Limb (tissue), 2 donors: ENCODE data around the gene OR12D3.
"Not testable (repeated sequence)": the region's sequence is repeated elsewhere in the genome, so short reads cannot be mapped to it uniquely, and the experiment has no call there.

ENCODE experiments used
- DNase-seq, 2 donors: peaks; one replicate each; pipeline ENCODE4 v3.0.0-alpha.2; 2016; ENCODE audit errors: extremely low spot score in 2 of 2

The OR12D3 gene

GRCh38 chr6:29375191-29375590 lies at the start of gene OR12D3:
TSS of gene OR12D3 (minus strand) at chr6:29375291. CDS start at chr6:29375287, 4 bp downstream.
- DNase-seq, result no peak

- DNase-seq, result no peak
These were observed 49.5 kb upstream of the OR12D3 start for GRCh38 chr6:29424575-29424974.

- DNase-seq, result no peak
These were observed 49.1 kb upstream of the OR12D3 start for GRCh38 chr6:29424168-29424567.

- no peak for DNase-seq
These were observed 44.4 kb upstream of the OR12D3 start for GRCh38 chr6:29419516-29419915.

GRCh38 chr6:29414588-29414987 lies 39.5 kb upstream of the OR12D3 start, which contains the start of gene OR12D1:
TSS of gene OR12D1 (plus strand) at chr6:29414928.
- DNase-seq, result no peak

GRCh38 chr6:29403801-29404200 lies 28.7 kb upstream of the OR12D3 start:
- DNase-seq, result no peak

- no peak for DNase-seq
These were observed 24.4 kb upstream of the OR12D3 start for GRCh38 chr6:29399525-29399924.

- DNase-seq, result no peak
These were observed 20.2 kb upstream of the OR12D3 start, which contains the start of gene OR12D2 for GRCh38 chr6:29395331-29395730. TSS of gene OR12D2 (plus strand) at chr6:29395631. CDS start at chr6:29396700, 1,069 bp downstream.

- DNase-seq, result no peak
These were observed 13.4 kb upstream of the OR12D3 start for GRCh38 chr6:29388533-29388932.

GRCh38 chr6:29376003-29376402 lies 912 bp upstream of the OR12D3 start:
- no peak for DNase-seq

GRCh38 chr6:29368765-29369164 lies 6.3 kb downstream of the OR12D3 start, which contains the start of gene OR5V1:
TSS of gene OR5V1 (minus strand) at chr6:29368865. CDS start at chr6:29356195, 12,670 bp downstream.
- DNase-seq, result no peak

- no peak for DNase-seq
These were observed 19.5 kb downstream of the OR12D3 start for GRCh38 chr6:29355603-29356002.

- DNase-seq, result no peak
These were observed 20.1 kb downstream of the OR12D3 start for GRCh38 chr6:29354980-29355379.

GRCh38 chr6:29349348-29349747 lies 25.7 kb downstream of the OR12D3 start:
- DNase-seq, result not testable (repeated sequence)

GRCh38 chr6:29345380-29345779 lies 29.7 kb downstream of the OR12D3 start:
- no peak for DNase-seq

GRCh38 chr6:29336269-29336668 lies 38.8 kb downstream of the OR12D3 start:
- DNase-seq, result no peak

GRCh38 chr6:29332676-29333075 lies 42.4 kb downstream of the OR12D3 start:
- DNase-seq, result no peak

- no peak for DNase-seq
These were observed 49.3 kb downstream of the OR12D3 start for GRCh38 chr6:29325777-29326176.
